Measurements from ENCODE around the gene NOX5. TPM values are rescaled to one million over a fixed set of nuclear protein-coding genes. Genes with fewer than 3 reads are reported as not detected.

NOX5 gene
- total RNA-seq, 3 donors from 2014 or later (not counting 1 experiment from before 2014, with no cell fraction given): 0.20 TPM; not detected in 2

- DNase-seq (no peak), ATAC-seq (no peak)
- H3K4me3 Mint-ChIP-seq: no peak overlapping the region
- 80% methylated on average over 4 of the region's 4 CpGs for WGBS (ENCODE audit: insufficient coverage)
- H3K9me3 Mint-ChIP-seq: no peaks in the 10 kb centered on the region
- no peaks in the 10 kb centered on the region for H3K27me3 ChIP-seq (ENCODE audit: control insufficient read depth, insufficient read depth, low read length)
- H3K4me3 ChIP-seq (ENCODE audit: low read length): no peak overlapping the region
- intact Hi-C loops (cut with micrococcal nuclease): no loop called here
- no peaks in the 10 kb centered on the region for H3K36me3 ChIP-seq (ENCODE audit: control insufficient read depth, insufficient read depth, low read length)
- H3K27me3 Mint-ChIP-seq (ENCODE audit: low read depth in 2 of 2): peaks cover 3 to 35% of the 10 kb centered on the region in 2 donors
- H3K9me3 ChIP-seq (ENCODE audit: control insufficient read depth, insufficient read depth, low read length): no peaks in the 10 kb centered on the region
- no peaks in the 10 kb centered on the region for H3K4me1 Mint-ChIP-seq
- no peak overlapping the region for H3K27ac ChIP-seq (ENCODE audit: low read length)
- H3K36me3 Mint-ChIP-seq: no peaks in the 10 kb centered on the region
- no peaks in the 10 kb centered on the region for H3K4me1 ChIP-seq (ENCODE audit: control insufficient read depth, insufficient read depth, low read length)
- H3K27ac Mint-ChIP-seq: no peak overlapping the region
- no peak for TF ChIP-seq CTCF (IDR thresholded peaks at IDR 0.05)
Observed at GRCh38 chr15:68983961-68984481, 30.5 kb upstream of the NOX5 start.

GRCh38 chr15:68984586-68984985 is 29.9 kb upstream of the NOX5 start:
- 69% methylated on average over 2 of the region's 3 CpGs for WGBS (ENCODE audit: insufficient coverage)
- Histone ChIP-seq H3K27ac (ENCODE audit: low read length) (no peak overlapping the region), H3K4me1 (ENCODE audit: control insufficient read depth, insufficient read depth, low read length) (no peaks in the 10 kb centered on the region), H3K27me3 (ENCODE audit: control insufficient read depth, insufficient read depth, low read length) (no peaks in the 10 kb centered on the region), H3K9me3 (ENCODE audit: control insufficient read depth, insufficient read depth, low read length) (no peaks in the 10 kb centered on the region), H3K4me3 (ENCODE audit: low read length) (no peak overlapping the region), H3K36me3 (ENCODE audit: control insufficient read depth, insufficient read depth, low read length) (no peaks in the 10 kb centered on the region)
- Mint-ChIP-seq H3K4me3 (no peak overlapping the region), H3K9me3 (no peaks in the 10 kb centered on the region), H3K27me3 (ENCODE audit: low read depth in 2 of 2) (peaks cover 3 to 35% of the 10 kb centered on the region in 2 donors), H3K27ac (no peak overlapping the region), H3K4me1 (no peaks in the 10 kb centered on the region), H3K36me3 (no peaks in the 10 kb centered on the region)
- no peak for ATAC-seq
- intact Hi-C loops (cut with micrococcal nuclease): no loop called here
- DNase-seq: no peak
- no peak for TF ChIP-seq CTCF (IDR thresholded peaks at IDR 0.05)

- Histone ChIP-seq H3K27ac (ENCODE audit: low read length) (no peak overlapping the region), H3K27me3 (ENCODE audit: control insufficient read depth, insufficient read depth, low read length) (no peaks in the 10 kb centered on the region), H3K4me1 (ENCODE audit: control insufficient read depth, insufficient read depth, low read length) (no peaks in the 10 kb centered on the region), H3K4me3 (ENCODE audit: low read length) (no peak overlapping the region), H3K36me3 (ENCODE audit: control insufficient read depth, insufficient read depth, low read length) (no peaks in the 10 kb centered on the region), H3K9me3 (ENCODE audit: control insufficient read depth, insufficient read depth, low read length) (no peaks in the 10 kb centered on the region)
- intact Hi-C loops (cut with micrococcal nuclease): no loop called here
- H3K4me1 Mint-ChIP-seq: no peaks in the 10 kb centered on the region
- no peak for DNase-seq
- WGBS (ENCODE audit: insufficient coverage): 67% methylated on average over 2 of the region's 5 CpGs
- no peaks in the 10 kb centered on the region for H3K9me3 Mint-ChIP-seq
- TF ChIP-seq CTCF (IDR thresholded peaks at IDR 0.05): no peak
- H3K4me3 Mint-ChIP-seq: no peak overlapping the region
- no peaks in the 10 kb centered on the region for H3K36me3 Mint-ChIP-seq
- peaks cover 3 to 27% of the 10 kb centered on the region in 2 donors for H3K27me3 Mint-ChIP-seq (ENCODE audit: low read depth in 2 of 2)
- ATAC-seq: no peak
- no peak overlapping the region for H3K27ac Mint-ChIP-seq
Observed at GRCh38 chr15:68985361-68985891, 29.1 kb upstream of the NOX5 start.

GRCh38 chr15:68986322-68986721 is 28.2 kb upstream of the NOX5 start:
- Mint-ChIP-seq H3K9me3 (no peaks in the 10 kb centered on the region), H3K4me3 (no peak overlapping the region), H3K4me1 (no peaks in the 10 kb centered on the region), H3K27me3 (ENCODE audit: low read depth in 2 of 2) (peaks cover 3 to 19% of the 10 kb centered on the region in 2 donors), H3K36me3 (no peaks in the 10 kb centered on the region), H3K27ac (no peak overlapping the region)
- DNase-seq (no peak), ATAC-seq (no peak)
- H3K4me1 ChIP-seq (ENCODE audit: control insufficient read depth, insufficient read depth, low read length): no peaks in the 10 kb centered on the region
- WGBS (ENCODE audit: insufficient coverage): 90% methylated on average over 4 of the region's 5 CpGs
- intact Hi-C loops (cut with micrococcal nuclease): no loop called here
- no peak overlapping the region for H3K4me3 ChIP-seq (ENCODE audit: low read length)
- no peaks in the 10 kb centered on the region for H3K9me3 ChIP-seq (ENCODE audit: control insufficient read depth, insufficient read depth, low read length)
- H3K27me3 ChIP-seq (ENCODE audit: control insufficient read depth, insufficient read depth, low read length): no peaks in the 10 kb centered on the region
- no peak for TF ChIP-seq CTCF (IDR thresholded peaks at IDR 0.05)
- no peaks in the 10 kb centered on the region for H3K36me3 ChIP-seq (ENCODE audit: control insufficient read depth, insufficient read depth, low read length)
- no peak overlapping the region for H3K27ac ChIP-seq (ENCODE audit: low read length)
